Activated CD4-positive, alpha-beta T cell treated with anti-CD3 and anti-CD28 coated beads for 36 hours (primary cell): ENCODE data around the gene QPCTL. TPM values are rescaled to one million over a fixed set of nuclear protein-coding genes. Genes with fewer than 3 reads are reported as not detected.
"Not testable (repeated sequence)": the region's sequence is repeated elsewhere in the genome, so short reads cannot be mapped to it uniquely, and the experiment has no call there.

Experiments
- ATAC-seq: fragments of 200-7000 bp; cut with Tn5 transposase; one replicate; pipeline ENCODE4 v1.10.0; 2021; ENCODE audit warnings: mild to moderate bottlenecking, moderate library complexity
- CTCF ChIA-PET: fragments of 350-600 bp; sonication (Branson Sonifier 250); formaldehyde crosslinking; loops from one replicate; lab custom pipeline; 2021; ENCODE audit warnings: antibody characterized with exemption; lab: Charles Lee
- POLR2A ChIA-PET: fragments of 350-600 bp; sonication (Branson Sonifier 250); formaldehyde crosslinking; loops from one replicate; lab custom pipeline; 2021; ENCODE audit warnings: antibody characterized with exemption, inconsistent platforms; lab: Charles Lee
- DNase-seq: peaks from one replicate; pipeline ENCODE4 v3.0.0-alpha.2; 2020
- H3K27ac Mint-ChIP-seq: one replicate; pipeline ENCODE4 v1.8.0; 2021; ENCODE audit warnings: mixed read lengths
- H3K27me3 Mint-ChIP-seq: one replicate; pipeline ENCODE4 v1.8.0; 2021; ENCODE audit warnings: mixed read lengths
- H3K36me3 Mint-ChIP-seq: one replicate; pipeline ENCODE4 v1.8.0; 2021; ENCODE audit warnings: low read depth, mixed read lengths
- H3K4me1 Mint-ChIP-seq: one replicate; pipeline ENCODE4 v1.8.0; 2021; ENCODE audit warnings: mixed read lengths
- H3K4me3 Mint-ChIP-seq: one replicate; pipeline ENCODE4 v1.8.0; 2021; ENCODE audit warnings: mild to moderate bottlenecking, moderate library complexity, mixed read lengths
- H3K9me3 Mint-ChIP-seq: one replicate; pipeline ENCODE4 v1.8.0; 2021; ENCODE audit warnings: low read depth, mixed read lengths
- intact Hi-C, 2 experiments: fragments of 100-400 bp; cut with DNase I in 1 of 2; cut with micrococcal nuclease in 1 of 2; formaldehyde crosslinking; loops; one replicate each; pipeline versions ENCODE4 v1.14.2 to v1.15.1; 2022 to 2024; cut with DNase I, micrococcal nuclease
- total RNA-seq, 2 experiments: library from RNA; stranded (reverse); gene quantifications; one replicate each; pipeline ENCODE4 v1.2.3, GENCODE V29; 2021

QPCTL gene
- total RNA-seq, 2 experiments from 2014 or later = 17.3 to 18.7 TPM

DNA sequence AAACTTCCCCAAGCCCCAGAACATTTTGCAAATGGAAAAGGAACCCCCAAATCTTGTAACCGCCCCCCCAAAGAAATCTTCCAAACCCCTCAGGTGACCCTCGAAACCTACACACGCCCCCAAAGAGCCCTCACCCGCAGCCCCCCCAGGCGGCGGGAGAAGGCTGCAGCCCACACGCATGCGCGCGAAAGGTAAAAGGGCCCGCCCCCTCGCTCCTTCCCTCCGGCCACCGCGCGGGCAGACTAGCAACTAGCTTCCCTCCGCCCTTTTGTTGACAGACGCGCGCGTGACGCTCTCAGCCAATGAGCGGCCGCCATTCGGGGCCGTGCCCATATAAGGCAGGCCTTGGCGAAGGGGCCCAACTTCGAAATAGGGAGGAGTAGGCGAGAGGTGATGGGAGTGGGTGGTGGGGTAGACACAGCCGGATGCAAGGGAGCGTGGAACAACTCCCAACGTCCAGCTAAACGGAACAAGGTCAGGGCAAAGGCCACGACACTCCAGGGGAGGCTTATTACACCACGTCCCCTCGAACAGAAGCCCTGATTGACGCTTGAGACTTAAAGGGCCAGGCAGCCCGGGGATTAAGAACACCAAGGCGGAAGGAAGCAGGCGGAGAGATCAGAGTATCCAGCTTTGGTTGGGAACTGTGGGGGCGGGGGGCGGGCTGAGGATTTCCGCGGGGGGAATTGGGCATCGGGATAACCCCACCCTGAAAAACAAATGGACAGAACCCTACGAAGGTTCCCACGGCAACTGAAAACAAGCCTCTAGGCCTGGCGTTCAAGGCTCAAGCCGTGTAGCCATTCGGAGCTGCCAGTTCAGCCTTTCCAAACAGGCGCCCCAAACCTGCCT is 24.9 kb downstream of the QPCTL start:
- POLR2A ChIA-PET = interaction anchor here (0.5 to 2.6 kb wide), 14 partner anchors 10 to 827 kb away, joined by 3 to 25 read pairs (median 4); partner anchors contain the start of genes FBXO46, QPCTL, SNRPD2 and TOMM40
- intact Hi-C loops = loop anchor here (1.0 to 5.0 kb wide), 18 partner anchors 13 to 885 kb away; partner anchors contain the start of genes FBXO46 (in 2 of the 2), OPA3 (in 2 of the 2), QPCTL (in 2 of the 2) and BLOC1S3 (in 1 of the 2)
- DNase-seq = peak; percentile 99
- H3K9me3 Mint-ChIP-seq = no peaks in the 10 kb centered on the region
- H3K4me1 Mint-ChIP-seq = peaks cover 40% of the 10 kb centered on the region
- peak overlapping the region; percentile 93 for H3K4me3 Mint-ChIP-seq
- CTCF ChIA-PET = interaction anchor here (0.6 to 5.3 kb wide), 13 partner anchors 12 to 232 kb away, joined by 3 to 75 read pairs (median 4); partner anchors contain the start of genes FBXO46, QPCTL, SIX5 and SNRPD2
- H3K36me3 Mint-ChIP-seq = peaks cover 31% of the 10 kb centered on the region
- peak; percentile 97 for ATAC-seq
- no peaks in the 10 kb centered on the region for H3K27me3 Mint-ChIP-seq
- H3K27ac Mint-ChIP-seq = peak overlapping the region; percentile 94

DNA sequence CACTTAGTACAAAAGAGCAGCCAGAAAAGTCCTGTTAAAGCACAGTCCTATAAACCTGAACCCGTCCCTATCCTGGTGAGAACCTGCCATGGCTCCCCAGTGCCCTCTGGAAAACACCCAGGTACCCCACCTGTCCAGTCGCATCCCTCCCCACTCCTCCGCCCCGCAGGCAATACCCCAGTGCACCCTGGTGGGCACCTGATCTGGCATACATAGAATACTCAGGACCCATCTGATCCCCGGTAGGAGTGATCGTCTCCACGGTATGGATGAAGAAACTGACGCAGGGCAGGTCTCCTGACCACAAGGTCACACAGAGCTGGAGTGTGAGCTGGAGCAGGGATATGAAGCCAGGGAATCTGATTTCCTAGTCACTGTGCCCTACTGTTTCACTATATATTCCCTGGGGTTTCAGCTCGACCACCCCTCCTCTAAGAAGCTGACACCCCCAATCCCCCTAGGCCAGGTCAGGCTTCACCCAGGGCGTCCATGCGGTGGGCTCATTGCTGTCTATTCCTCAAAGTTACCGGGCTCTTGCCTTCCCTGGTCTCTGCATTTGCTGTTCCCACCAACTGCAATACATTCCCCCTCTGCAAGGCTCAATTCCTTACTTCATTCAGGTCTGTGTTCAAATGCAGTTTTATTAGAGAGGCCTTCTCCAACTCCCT is 25.7 kb downstream of the QPCTL start:
- intact Hi-C loops = loop anchor here (1.0 to 5.0 kb wide), 18 partner anchors 12 to 884 kb away; partner anchors contain the start of genes FBXO46 (in 2 of the 2), OPA3 (in 2 of the 2), QPCTL (in 2 of the 2) and BLOC1S3 (in 1 of the 2)
- POLR2A ChIA-PET = interaction anchor here (0.5 to 2.6 kb wide), 5 partner anchors 12 to 72 kb away, joined by 4 to 25 read pairs (median 6); partner anchors contain the start of genes FBXO46, QPCTL and SNRPD2
- H3K9me3 Mint-ChIP-seq = no peaks in the 10 kb centered on the region
- H3K36me3 Mint-ChIP-seq = peaks cover 31% of the 10 kb centered on the region
- no peak for DNase-seq
- H3K27ac Mint-ChIP-seq = peak overlapping the region; percentile 94
- no peaks in the 10 kb centered on the region for H3K27me3 Mint-ChIP-seq
- peaks cover 44% of the 10 kb centered on the region for H3K4me1 Mint-ChIP-seq
- peak overlapping the region; percentile 93 for H3K4me3 Mint-ChIP-seq
- CTCF ChIA-PET = interaction anchor here (0.7 to 5.3 kb wide), 5 partner anchors 12 to 191 kb away, joined by 3 to 75 read pairs (median 9); partner anchors contain the start of genes FBXO46, QPCTL, SIX5 and SNRPD2
- no peak for ATAC-seq

DNA sequence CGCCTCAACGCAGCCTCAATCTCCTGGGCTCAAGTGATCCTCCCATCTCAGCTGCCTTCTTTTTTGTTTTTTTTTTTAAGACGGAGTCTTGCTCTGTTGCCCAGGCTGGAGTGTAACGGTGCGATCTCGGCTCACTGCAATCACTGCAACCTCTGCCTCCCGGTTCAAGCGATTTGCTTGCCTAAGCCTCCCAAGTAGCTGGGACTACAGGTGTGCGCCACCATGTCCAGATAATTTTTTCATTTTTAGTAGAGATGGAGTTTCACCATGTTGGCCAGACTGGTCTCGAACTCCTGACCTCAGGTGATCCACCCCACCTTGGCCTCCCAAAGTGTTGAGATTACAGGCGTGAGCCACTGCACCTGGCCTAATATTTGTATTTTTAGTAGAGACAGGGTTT is 27.6 kb downstream of the QPCTL start:
- H3K9me3 Mint-ChIP-seq, intact Hi-C loops, DNase-seq, H3K27ac Mint-ChIP-seq, H3K27me3 Mint-ChIP-seq, ATAC-seq, H3K4me3 Mint-ChIP-seq, POLR2A ChIA-PET: not testable (repeated sequence)
- Mint-ChIP-seq H3K36me3 (peaks cover 35% of the 10 kb centered on the region), H3K4me1 (peaks cover 45% of the 10 kb centered on the region)
- CTCF ChIA-PET = interaction anchor here (0.7 to 1.5 kb wide), 3 partner anchors 10 to 535 kb away, joined by 4 to 5 read pairs (median 5); partner anchors contain the start of gene FBXO46

GRCh38 chr19:45728683-45729082 is 36.2 kb downstream of the QPCTL start:
- not testable (repeated sequence) for DNase-seq

DNA sequence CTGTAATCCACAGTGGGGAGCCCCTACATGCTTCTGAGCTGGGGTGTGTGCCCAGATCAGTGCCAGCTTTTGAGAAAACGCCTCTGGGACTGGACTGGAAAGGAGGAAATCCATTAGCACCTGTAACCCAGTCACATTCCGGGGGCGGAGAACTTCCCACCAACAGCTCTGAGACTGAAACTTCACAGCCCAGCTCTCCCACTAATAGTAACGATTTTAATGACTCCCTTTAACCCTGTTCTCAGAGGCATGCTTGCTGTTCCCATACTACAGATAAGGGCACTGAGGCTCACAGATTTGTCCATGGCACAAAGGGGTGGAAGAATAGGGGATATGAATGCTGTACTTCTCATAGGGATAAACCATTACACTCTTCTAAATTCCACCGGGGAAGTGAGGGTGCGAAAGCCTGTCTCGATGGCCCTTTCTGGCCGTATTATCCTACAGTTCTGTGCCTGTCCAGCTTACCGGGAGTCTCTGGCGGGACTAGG is 37.4 kb downstream of the QPCTL start:
- Mint-ChIP-seq H3K9me3 (no peaks in the 10 kb centered on the region), H3K4me1 (peaks cover 36% of the 10 kb centered on the region), H3K4me3 (peak overlapping the region; percentile 88), H3K27ac (peak overlapping the region; percentile 90), H3K27me3 (no peaks in the 10 kb centered on the region), H3K36me3 (peaks cover 11% of the 10 kb centered on the region)
- CTCF ChIA-PET = interaction anchor here (0.6 to 2.6 kb wide), 5 partner anchors 10 to 276 kb away, joined by 3 to 24 read pairs (median 8); partner anchors contain the start of gene SIX5
- intact Hi-C loops = loop anchor here (1.0 to 2.0 kb wide), 10 partner anchors 13 to 265 kb away; partner anchors contain the start of genes QPCTL (in 2 of the 2), CCDC61 (in 1 of the 2), DMWD (in 1 of the 2) and IRF2BP1 (in 1 of the 2)
- POLR2A ChIA-PET = interaction anchor here (0.6 to 1.7 kb wide), 3 partner anchors 12 to 41 kb away, joined by 5 to 6 read pairs (median 5); no protein-coding TSS in a partner anchor
- DNase-seq (peak; percentile 47), ATAC-seq (no peak)

More at GRCh38 chr19:45728683-45729082, 36.2 kb downstream of the QPCTL start:
- H3K27me3 Mint-ChIP-seq, POLR2A ChIA-PET, H3K9me3 Mint-ChIP-seq, H3K27ac Mint-ChIP-seq, intact Hi-C loops, H3K4me3 Mint-ChIP-seq, ATAC-seq: not testable (repeated sequence)
- Mint-ChIP-seq H3K36me3 (peaks cover 14% of the 10 kb centered on the region), H3K4me1 (peaks cover 41% of the 10 kb centered on the region)
- CTCF ChIA-PET = interaction anchor here (2.6 kb wide), 1 partner anchor 12 kb away, joined by 24 read pairs; no protein-coding TSS in a partner anchor

DNA sequence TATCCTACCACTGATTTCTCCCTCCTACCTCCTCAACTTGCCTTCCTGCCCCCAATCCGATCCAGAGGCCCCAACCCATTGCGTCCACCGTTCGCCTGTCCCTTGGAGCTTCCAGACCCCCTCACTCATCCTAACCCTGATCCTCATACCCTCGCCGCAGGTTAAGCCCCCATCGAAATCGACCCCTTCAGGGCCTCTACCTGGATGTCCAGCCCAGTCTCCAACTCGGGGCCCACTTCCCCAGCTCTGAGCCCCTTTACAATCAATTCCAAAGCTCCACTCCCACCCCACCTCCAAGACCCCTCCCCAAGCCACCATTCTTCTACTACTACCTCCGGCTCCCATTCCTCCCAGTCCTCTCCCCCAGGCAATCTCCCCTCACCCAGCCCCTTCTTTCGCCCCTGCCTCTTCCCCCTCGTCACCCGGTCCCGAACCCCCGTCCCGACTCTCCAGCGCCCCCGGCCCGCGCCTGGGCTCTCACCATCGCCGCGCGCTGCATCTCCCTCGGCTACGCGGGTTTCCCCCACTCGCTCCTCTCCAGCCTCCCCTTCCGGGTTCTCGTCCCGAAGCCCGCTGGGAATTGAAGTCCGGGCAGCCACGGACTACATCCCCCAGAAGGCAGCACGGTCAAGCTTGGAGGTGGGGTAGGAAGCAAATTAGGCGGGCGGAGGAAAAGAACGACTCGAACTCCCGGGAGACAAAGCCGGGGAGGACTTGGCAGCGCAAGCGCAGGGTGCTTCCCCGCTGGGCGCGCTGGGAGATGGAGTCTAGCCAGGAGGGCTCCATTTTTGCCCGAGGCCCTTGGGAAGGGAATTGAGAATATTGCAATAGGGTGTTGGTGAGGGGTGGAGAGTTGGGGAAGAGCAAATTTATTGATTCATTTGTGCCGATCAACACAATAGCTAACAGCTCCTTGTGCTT is 38.2 kb downstream of the QPCTL start, which contains the start of gene FBXO46:
FBXO46 (minus strand) TSS at position 529 of the 921 bp plus-strand sequence. CDS start 17,401 bp downstream, outside the sequence.
- CTCF ChIA-PET = interaction anchor here (0.6 to 2.6 kb wide), 10 partner anchors 10 to 118 kb away, joined by 3 to 24 read pairs (median 4); partner anchors contain the start of genes QPCTL and SIX5
- Mint-ChIP-seq H3K36me3 (peaks cover 11% of the 10 kb centered on the region), H3K4me3 (peak within 1 kb of the TSS; percentile 88)

GRCh38 chr19:45733160-45733810 is 40.8 kb downstream of the QPCTL start, which contains the start of gene MEIOSIN:
Gene MEIOSIN, plus strand, starts transcription at chr19:45733439. Its CDS starts 1,938 bp downstream, at chr19:45735377.
- no peak for DNase-seq
- H3K4me1 Mint-ChIP-seq = peaks cover 17% of the 10 kb centered on the region
- intact Hi-C loops = no loop called here
- ChIA-PET POLR2A (interaction anchor here (0.7 kb wide), 1 partner anchor 121 kb away, joined by 3 read pairs; no protein-coding TSS in a partner anchor), CTCF (interaction anchor here (0.6 to 1.1 kb wide), 2 partner anchors 255 to 673 kb away, joined by 3 to 4 read pairs; no protein-coding TSS in a partner anchor)
- H3K4me3 Mint-ChIP-seq = no peak within 1 kb of the TSS
- H3K27me3 Mint-ChIP-seq = peaks cover 2% of the 10 kb centered on the region
- H3K9me3 Mint-ChIP-seq = no peaks in the 10 kb centered on the region
- peaks cover 8% of the 10 kb centered on the region for H3K36me3 Mint-ChIP-seq
- H3K27ac Mint-ChIP-seq = no peak within 1 kb of the TSS
- no peak for ATAC-seq

More for the DNA sequence above, 38.2 kb downstream of the QPCTL start, which contains the start of gene FBXO46:
- Mint-ChIP-seq H3K27ac (peak within 1 kb of the TSS; percentile 90), H3K27me3 (no peaks in the 10 kb centered on the region), H3K4me1 (peaks cover 35% of the 10 kb centered on the region), H3K9me3 (no peaks in the 10 kb centered on the region)
- intact Hi-C loops = loop anchor here (1.0 to 2.0 kb wide), 11 partner anchors 13 to 265 kb away; partner anchors contain the start of genes QPCTL (in 2 of the 2), CCDC61 (in 1 of the 2), DMWD (in 1 of the 2) and IRF2BP1 (in 1 of the 2)
- ATAC-seq (peak; percentile 99), DNase-seq (peak; percentile 97)
- POLR2A ChIA-PET = interaction anchor here (0.5 to 1.7 kb wide), 4 partner anchors 13 to 806 kb away, joined by 3 to 6 read pairs (median 4); no protein-coding TSS in a partner anchor

DNA sequence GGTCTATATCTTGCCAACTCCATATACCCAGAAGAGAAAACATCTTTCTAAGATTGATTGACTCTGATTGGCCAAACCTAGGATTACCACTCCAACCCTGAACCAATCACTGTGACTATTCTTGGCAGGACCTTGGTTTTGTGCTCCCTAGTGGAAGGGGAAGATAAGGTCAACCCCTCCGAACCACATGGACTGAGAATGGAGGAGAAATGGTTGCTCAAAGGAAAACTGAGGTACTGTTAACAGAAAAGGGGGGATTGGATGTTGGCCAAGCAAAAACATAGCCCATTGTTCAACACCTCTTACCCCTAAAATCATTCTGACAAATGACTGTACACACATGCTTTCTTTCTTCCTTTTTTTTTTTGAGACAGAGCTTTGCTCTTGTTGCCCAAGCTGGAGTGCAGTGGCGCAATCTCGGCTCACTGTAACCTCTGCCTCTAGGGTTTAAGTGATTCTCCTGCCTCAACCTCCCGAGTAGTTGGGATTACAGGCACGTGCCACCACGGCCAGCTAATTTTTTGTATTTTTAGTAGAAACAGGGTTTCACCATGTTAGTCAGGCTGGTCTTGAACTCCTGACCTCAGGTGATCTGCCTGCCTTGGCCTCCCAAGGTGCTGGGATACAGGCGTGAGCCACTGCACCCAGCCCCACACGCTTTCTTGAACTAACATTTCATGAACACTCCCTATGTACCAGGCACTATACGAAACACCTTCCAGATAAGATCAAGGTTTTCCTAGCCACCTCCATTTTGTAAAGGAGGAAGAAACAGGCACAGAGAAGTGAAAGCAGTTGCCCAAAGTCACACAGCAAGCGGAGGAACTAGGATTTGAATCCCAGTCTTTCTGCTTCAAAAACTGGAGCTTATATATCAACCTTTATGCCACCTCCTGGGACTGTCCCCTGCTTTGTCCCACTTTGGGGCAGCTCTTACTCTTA is 47.3 kb downstream of the QPCTL start:
- Mint-ChIP-seq H3K27ac (no peak overlapping the region), H3K4me1 (no peaks in the 10 kb centered on the region), H3K27me3 (peaks cover 4% of the 10 kb centered on the region), H3K36me3 (no peaks in the 10 kb centered on the region), H3K4me3 (no peak overlapping the region), H3K9me3 (no peaks in the 10 kb centered on the region)
- ChIA-PET CTCF (interaction anchor here (1.5 kb wide), 1 partner anchor 9 kb away, joined by 8 read pairs; the partner anchor contains the start of gene FBXO46), POLR2A (no interaction called here)
- ATAC-seq (no peak), DNase-seq (no peak)
- intact Hi-C loops = no loop called here
